Brain microvascular endothelial cell (primary cell): ENCODE results near the gene TENT4A.

Experiments
- DNase-seq: peaks from one replicate; pipeline ENCODE4 v3.0.0-alpha.2; 2020
- H3K27ac ChIP-seq: fragments of 250-450 bp; sonication (Bioruptor Pico); 2 replicates; pipeline ENCODE4 v1.5.1; 2020; ENCODE audit warnings: mild to moderate bottlenecking, moderate library complexity
- H3K27me3 ChIP-seq: fragments of 250-450 bp; sonication (Bioruptor Pico); replicated peaks from 2 replicates; pipeline ENCODE4 v1.5.1; 2020; ENCODE audit warnings: mild to moderate bottlenecking
- H3K36me3 ChIP-seq: fragments of 250-450 bp; sonication (Bioruptor Pico); replicated peaks from 2 replicates; pipeline ENCODE4 v1.5.1; 2020; ENCODE audit warnings: mild to moderate bottlenecking
- H3K4me3 ChIP-seq: 2 replicates; pipeline ENCODE4 v1.5.1; 2011; ENCODE audit warnings: low read depth, mild to moderate bottlenecking, control low read depth, low read length, moderate library complexity
- in situ Hi-C: cut with HindIII; loops from 2 replicates; pipeline ENCODE4 v1.10.0; 2017; ENCODE audit warnings: low sequenced_read_pairs, low pct_ligation_motif_present
- TF ChIP-seq, protein P1 (sequence below): IDR thresholded peaks from 2 replicates; pipeline ENCODE4 v1.5.1; 2011; ENCODE audit warnings: low read depth, mild to moderate bottlenecking, moderate library complexity, low read length, control low read depth, inconsistent platforms; ENCODE audit errors: missing control alignments

The TENT4A gene

DNA sequence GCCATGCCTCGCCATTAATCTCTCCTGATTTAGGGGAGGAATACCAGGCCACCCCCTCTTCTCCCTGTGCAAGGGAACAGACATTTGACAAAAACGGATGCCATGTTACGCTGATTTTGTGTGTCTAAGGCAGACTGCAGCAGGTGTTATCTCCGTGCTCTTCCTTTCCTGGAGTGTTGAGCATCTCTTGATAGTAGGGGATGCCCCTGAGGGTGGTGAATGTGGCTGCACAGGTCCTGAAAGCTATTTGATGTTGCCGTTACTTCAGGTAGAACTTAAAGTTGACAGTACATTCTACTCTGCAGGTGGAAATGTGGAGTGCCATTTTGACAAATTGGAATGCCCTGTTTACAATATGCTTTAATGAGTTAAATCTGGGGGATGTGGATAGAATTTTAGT is 21.5 kb downstream of the TENT4A start:
- no peak overlapping the region for H3K27ac ChIP-seq
- in situ Hi-C loops: loop anchor here (25.0 kb wide), 1 partner anchor 97 kb away; the partner anchor contains the start of genes NSUN2 and SRD5A1
- TF ChIP-seq, protein P1, sequence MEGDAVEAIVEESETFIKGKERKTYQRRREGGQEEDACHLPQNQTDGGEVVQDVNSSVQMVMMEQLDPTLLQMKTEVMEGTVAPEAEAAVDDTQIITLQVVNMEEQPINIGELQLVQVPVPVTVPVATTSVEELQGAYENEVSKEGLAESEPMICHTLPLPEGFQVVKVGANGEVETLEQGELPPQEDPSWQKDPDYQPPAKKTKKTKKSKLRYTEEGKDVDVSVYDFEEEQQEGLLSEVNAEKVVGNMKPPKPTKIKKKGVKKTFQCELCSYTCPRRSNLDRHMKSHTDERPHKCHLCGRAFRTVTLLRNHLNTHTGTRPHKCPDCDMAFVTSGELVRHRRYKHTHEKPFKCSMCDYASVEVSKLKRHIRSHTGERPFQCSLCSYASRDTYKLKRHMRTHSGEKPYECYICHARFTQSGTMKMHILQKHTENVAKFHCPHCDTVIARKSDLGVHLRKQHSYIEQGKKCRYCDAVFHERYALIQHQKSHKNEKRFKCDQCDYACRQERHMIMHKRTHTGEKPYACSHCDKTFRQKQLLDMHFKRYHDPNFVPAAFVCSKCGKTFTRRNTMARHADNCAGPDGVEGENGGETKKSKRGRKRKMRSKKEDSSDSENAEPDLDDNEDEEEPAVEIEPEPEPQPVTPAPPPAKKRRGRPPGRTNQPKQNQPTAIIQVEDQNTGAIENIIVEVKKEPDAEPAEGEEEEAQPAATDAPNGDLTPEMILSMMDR: no peak
- DNase-seq: no peak
- H3K4me3 ChIP-seq: no peak overlapping the region
- H3K27me3 ChIP-seq: no peaks in the 10 kb centered on the region
- peaks cover 19% of the 10 kb centered on the region for H3K36me3 ChIP-seq

DNA sequence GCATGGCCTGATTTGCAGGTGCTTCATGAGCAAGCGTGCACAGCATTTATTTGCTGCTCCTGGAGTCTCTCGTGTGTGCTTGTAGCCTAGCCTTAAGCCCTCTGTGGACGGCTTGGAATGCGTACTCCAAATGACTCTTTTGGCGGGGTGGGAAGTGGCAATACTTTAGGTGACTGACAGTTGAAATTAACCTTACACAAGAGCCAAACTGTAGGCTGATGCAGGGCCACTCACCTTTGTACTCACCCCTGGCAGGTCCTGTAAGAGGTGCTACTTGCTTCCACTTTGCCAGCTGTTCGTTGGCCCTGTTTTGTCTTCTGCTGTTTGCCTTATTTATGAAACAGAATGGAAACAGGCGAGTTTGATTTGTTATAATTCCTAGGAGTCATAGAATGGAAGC is 22.9 kb downstream of the TENT4A start:
- Histone ChIP-seq H3K4me3 (no peak overlapping the region), H3K36me3 (peaks cover 27% of the 10 kb centered on the region), H3K27me3 (no peaks in the 10 kb centered on the region), H3K27ac (no peak overlapping the region)
- in situ Hi-C loops: loop anchor here (25.0 kb wide), 1 partner anchor 99 kb away; the partner anchor contains the start of genes NSUN2 and SRD5A1
- no peak for DNase-seq
- TF ChIP-seq, protein P1: no peak

DNA sequence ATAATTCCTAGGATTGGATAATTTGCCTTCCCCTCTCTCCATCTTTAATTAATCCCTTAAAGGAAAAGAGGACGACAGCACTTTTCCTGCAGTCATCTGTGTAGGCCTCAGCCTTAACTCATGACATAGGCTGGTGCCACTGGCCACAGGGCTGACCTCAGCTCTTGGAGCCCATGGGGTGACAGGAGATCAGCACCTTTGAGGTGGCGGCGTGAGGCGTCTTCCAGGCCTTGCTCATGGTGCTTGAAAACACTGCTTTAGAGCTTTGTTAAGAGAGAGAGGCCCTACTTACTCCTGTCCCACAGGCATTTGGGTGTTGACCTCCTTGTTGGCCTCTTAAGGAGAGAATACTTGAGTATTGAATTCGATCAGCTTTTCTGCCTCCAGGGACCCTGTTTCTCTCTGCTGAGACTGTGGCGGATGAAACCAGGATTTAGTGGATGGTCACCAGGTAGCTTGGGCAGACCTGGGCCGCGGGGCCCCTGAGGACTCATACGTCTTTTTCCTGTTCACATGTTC is 23.4 kb downstream of the TENT4A start:
- in situ Hi-C loops: loop anchor here (25.0 kb wide), 1 partner anchor 99 kb away; the partner anchor contains the start of genes NSUN2 and SRD5A1
- no peak for DNase-seq
- Histone ChIP-seq H3K27me3 (no peaks in the 10 kb centered on the region), H3K36me3 (peaks cover 27% of the 10 kb centered on the region), H3K4me3 (no peak overlapping the region), H3K27ac (no peak overlapping the region)
- TF ChIP-seq, protein P1: no peak

DNA sequence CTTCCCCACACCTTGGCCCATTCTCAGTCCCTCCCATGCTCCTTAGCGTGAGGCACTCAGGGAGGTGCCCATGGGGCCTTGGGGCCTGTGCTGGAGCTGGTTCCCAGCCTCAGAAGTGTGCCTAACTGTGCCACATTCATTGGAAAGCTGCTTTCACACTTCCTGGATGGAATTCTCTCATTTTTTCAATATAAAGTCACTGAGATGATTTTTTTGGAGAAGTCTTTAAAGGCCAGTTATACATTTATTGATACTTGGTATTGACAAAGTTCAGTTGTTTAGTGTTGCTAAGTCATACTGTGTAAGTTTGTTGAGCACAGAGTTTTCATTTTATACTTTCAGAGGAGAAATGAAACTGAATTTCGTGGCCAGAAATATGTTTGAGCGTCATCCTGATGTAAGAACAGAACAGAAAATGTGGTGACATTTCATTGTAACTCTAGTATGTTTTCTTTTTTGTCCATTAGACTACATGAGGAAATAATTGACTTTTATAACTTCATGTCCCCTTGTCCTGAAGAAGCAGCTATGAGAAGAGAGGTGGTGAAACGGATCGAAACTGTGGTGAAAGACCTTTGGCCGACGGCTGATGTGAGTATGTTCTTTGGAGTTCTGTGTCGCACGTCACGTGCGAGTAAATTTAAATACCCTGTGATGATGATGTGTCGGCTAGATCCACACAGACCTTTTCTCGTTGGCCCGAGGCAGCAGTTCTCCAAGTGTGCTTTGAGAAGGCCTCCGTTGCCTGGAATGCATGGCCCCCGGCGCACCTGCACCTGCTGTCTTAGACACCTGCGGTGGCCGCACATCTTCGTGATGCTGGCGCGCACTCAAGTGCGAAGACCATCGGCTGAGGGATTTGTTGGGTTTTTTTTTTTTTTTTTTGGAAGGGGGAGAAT is 24.1 kb downstream of the TENT4A start:
- TF ChIP-seq, protein P1: no peak
- H3K4me3 ChIP-seq: no peak overlapping the region
- H3K27me3 ChIP-seq: no peaks in the 10 kb centered on the region
- in situ Hi-C loops: loop anchor here (25.0 kb wide), 1 partner anchor 100 kb away; the partner anchor contains the start of genes NSUN2 and SRD5A1
- no peak for DNase-seq
- peaks cover 28% of the 10 kb centered on the region for H3K36me3 ChIP-seq
- no peak overlapping the region for H3K27ac ChIP-seq

DNA sequence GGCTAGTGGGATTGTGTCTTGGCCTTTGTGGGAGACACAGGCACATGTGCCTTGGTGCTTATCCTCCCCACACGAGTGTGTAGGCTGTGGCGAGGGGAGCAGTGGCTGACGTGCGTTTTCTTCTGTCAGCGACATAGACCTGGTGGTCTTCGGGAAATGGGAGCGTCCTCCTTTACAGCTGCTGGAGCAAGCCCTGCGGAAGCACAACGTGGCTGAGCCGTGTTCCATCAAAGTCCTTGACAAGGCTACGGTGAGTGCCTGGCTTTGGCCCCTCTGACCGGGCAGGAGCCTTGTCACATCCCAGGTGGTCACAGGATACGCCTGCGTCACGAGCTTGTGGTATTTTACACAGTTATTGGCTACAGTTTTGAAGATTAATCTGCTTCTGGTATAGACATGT is 26.4 kb downstream of the TENT4A start:
- Histone ChIP-seq H3K4me3 (no peak overlapping the region), H3K36me3 (peaks cover 37% of the 10 kb centered on the region), H3K27ac (no peak overlapping the region), H3K27me3 (no peaks in the 10 kb centered on the region)
- TF ChIP-seq, protein P1: no peak
- in situ Hi-C loops: loop anchor here (25.0 kb wide), 1 partner anchor 102 kb away; the partner anchor contains the start of genes NSUN2 and SRD5A1
- DNase-seq: no peak
